Hematopoietic multipotent progenitor cell (in vitro differentiated cells): ENCODE results near the gene SNX21. TPM values are rescaled to one million over a fixed set of nuclear protein-coding genes. Genes with fewer than 3 reads are reported as not detected.
A peak's percentile ranks its signal among the peaks of the same experiment; 100 is the strongest.
"Not testable (repeated sequence)": the region's sequence is repeated elsewhere in the genome, so short reads cannot be mapped to it uniquely, and the experiment has no call there.

Source experiments
- DNase-seq, 3 donors: peaks; one replicate each; pipeline ENCODE4 v3.0.0-alpha.2; 2011 to 2015; ENCODE audit warnings: low read depth in 2 of 3, low spot score in 2 of 3
- total RNA-seq: library from RNA; depleted of rRNA; stranded (reverse); fragments of >200 nt; gene quantifications from one replicate; pipeline ENCODE4 v1.2.3, GENCODE V29; 2012

Gene SNX21
- total RNA-seq, 1 donor = 10.5 TPM

DNA sequence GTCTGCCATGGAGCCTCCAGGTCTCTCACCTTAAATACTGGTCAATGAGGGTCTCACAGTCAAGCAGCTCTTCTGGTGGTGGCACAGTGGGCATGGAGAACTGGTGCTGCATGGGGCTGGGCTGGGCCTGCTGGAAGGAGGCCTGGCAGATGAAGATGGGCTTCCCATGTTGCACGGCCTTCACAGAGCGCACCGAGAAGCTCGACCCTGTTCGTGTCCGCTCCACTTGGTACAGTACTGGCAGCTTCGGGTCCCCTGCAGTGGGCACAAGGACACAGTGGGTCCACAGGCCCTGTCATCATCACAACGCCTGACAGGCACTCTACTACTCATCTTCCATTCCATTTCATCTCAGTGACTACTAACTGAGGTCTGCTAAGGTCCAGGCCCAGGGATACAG, 14.8 kb downstream of the SNX21 start:
- no peak for DNase-seq

DNA sequence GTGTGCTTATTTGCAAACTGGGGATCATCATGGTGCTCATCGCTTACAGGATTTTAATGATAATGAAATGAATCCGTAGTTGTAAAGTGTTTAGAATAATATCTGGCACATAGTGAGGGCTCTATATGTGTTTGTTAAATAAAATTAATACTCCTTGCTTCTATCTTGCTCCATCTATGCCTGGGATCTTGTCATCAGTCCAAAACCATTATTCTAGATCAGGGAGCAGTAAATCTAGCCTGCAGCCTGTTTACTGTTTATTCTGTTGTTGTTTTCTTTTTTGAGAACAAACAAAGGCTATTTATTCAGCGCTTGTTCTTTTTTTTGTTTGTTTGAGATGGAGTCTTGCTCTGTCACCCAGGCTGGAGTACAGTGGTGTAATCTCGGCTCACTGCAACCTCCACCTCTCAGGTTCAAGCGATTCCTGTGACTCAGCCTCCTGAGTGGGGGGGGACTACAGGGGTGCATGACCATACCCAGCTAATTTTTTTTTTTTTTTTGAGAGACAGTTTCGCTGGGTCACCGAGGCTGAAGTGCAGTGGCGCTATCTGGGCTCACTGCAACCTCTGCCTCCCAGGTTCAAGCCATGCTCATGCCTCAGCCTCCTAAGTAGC, 15.5 kb downstream of the SNX21 start:
- no peak for DNase-seq

DNA sequence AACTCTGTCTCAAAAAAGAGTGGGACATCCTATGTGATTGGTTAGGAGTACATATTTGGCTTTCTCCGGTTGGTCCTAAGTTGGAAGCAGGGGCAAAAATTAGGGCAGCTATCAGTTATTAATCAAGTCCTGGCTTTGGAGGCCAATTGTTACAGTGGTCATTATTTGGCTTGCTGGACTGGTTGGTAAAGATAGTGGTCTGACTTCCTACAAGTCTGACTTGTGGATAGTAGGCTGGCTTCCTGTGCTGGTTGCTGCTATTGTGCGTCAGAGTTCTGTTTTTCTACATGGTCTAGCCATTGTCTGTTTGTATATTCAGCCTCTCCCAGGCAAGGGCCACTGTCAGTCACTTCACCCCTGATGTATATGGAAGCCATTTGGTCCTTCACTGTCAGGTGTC, 16.6 kb downstream of the SNX21 start:
- DNase-seq = no peak

DNA sequence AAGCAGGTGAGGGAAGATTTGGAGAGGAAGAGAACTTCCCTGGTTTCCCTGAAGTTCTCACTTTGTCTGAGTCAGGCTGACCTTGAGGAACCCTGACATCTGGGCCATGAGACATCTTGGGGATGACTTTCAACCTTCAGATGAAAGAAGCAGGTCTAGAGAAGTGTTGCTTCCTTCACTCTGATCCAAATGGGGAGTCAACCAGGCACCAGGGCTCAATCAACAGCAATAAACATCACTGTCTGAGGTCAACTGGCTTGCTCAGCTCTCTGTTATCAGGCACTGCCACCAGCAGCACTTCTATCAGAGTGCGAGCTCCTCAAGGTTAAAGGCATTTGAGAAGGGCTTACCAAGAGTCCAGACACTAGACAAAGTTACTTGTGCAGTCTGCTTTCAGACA, 17.3 kb downstream of the SNX21 start:
- DNase-seq = no peak

DNA sequence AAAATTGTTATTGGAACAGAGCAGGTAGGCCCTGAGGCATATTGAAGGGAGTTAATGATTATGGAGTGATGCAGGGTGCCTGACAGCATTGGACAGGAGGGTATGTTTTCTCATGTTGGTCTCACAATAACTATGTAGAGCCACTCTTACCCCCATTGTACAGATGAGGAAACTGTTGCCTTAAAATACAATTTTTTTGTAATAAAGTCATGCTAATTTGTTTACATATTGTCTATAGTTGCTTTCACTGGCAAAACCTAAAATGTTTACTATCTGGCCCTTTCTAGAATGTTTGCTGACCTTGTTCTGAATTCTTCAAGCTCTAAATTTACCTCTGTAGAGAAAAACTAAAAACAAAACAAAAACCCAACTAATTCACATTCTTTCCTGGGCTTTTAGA, 17.9 kb downstream of the SNX21 start:
- no peak for DNase-seq

- no peak for DNase-seq
These were observed 18.7 kb downstream of the SNX21 start for GRCh38 chr20:45852326-45852725.

- DNase-seq = no peak
These were observed 19.9 kb downstream of the SNX21 start for GRCh38 chr20:45853484-45853883.

- peak; percentile 86 to 100 (median 100) for DNase-seq
These were observed 23.7 kb downstream of the SNX21 start, which contains the start of the genes ACOT8 and ZSWIM3 for GRCh38 chr20:45857114-45857881. ACOT8 (minus strand) TSS chr20:45857392; CDS start chr20:45857315, 77 bp downstream. ZSWIM3 (plus strand) TSS chr20:45857614; CDS start chr20:45857826, 212 bp downstream.

DNA sequence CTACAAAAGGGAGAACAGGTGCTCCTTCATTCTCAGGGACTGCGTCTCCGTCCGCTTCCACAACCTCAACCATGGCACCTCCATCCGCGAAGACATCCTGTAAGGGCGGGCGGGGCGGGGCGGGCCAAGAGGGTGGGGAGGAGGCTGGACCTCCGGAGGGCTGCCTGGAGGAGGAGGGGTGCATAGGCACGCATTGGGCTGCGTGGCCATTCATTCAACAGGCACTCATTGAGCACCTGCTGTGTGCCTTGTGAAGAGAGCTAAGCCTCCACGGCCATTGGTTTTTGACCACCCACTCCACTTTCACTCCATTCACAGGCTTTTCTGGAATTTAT, 24.2 kb downstream of the SNX21 start:
- no peak for DNase-seq

DNA sequence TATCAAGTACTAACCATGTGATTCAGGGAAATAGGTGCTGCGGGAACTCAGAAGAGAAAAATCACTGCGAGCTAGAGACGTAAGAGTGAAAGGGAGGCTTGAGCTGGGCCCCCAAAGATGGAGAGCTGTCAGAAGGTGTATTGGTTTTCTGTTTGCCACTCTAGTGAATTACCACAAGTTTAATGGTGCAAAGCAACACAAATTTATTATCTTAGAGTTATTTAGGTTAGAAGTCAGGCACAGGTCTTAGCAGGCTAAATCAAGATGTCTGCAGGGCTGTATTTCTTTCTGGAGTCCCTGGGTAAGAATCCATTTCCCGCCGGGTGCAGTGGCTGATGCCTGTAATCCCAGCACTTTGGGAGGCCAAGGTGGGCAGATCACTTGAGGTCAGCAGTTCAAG, 26.3 kb downstream of the SNX21 start:
- DNase-seq = no peak

DNA sequence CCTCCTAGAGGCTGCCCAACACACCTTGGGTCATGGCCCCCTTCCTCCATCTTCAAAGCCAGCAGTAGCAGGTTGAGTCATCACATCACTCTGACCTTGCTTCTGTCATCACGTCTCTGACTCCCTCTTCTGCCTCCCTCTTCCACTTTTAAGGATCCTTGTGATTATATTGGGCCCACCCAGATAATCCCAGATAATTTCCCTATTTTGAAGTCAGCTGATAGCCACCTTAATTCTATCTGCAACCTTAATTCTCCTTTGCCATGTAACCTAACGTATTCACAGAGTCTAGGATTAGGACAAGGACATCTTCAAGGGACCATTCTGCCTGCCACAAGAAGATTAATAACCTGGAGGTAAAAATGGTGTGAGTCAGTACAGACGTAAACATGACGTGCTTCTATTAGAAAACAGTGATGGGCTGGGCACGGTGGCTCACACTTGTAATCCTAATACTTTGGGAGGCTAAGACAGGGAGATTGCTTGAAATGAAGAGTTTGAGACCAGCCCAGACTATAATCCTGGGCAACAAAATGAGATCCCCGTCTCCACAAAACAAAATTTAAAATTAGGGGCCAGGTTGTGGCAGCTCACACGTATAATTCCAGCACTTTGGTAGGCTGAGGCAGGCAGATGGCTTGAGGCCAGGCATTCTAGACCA, 27.1 kb downstream of the SNX21 start:
- no peak for DNase-seq

GRCh38 chr20:45861221-45862075, 27.8 kb downstream of the SNX21 start:
- DNase-seq = peak in 1 of 3 donors; percentile 22

GRCh38 chr20:45863543-45864470, 30.2 kb downstream of the SNX21 start:
- DNase-seq = no peak

DNA sequence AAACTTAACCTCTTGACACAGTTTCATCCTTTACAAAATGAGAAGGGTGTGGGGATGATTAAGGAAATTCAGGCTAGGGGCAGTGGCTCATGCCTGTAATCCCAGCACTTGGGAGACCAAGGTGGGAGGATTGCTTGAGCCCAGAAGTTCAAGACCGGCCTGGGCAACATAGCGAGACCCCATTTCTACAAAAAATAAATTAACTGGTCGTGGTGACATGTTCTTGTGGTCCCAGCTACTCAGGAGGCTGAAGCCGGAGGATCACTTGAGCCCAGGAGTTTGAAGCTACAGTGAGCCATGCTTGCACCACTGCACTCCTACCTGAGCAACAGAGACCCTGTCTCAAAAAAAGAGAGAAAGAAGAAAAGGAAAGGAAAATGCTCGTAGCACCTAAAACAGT, 32.9 kb downstream of the SNX21 start:
- DNase-seq = no peak

DNA sequence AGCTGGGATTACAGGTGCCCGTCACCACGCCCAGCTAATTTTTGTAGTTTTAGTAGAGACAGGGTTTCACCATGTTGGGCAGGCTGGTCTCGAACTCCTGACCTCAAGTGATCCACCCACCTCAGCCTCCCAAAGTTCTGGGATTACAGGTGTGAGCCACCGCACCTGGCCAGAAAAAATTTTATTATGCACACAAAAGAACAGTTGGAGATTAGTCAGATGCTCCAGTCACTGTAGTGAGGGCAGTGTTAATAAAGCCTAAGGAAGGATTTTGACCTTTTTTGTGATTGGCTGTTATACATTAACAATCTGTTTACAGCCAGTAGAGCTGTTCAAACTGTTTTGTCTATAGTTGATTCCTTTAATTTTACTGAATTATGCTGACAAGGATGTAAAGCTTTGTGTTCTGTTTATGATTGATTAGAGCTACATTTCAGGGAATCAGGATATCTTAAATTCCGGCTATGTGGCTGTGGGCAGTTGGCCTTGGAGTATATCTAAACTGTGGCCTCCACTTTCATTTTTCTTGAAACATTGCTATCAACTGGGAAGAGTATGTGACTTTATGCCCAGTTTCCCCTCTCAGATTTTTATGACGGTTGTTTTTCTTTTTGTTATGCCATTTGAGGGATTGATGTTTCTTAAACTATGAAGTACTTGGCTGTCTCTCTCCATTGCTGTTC, 33.7 kb downstream of the SNX21 start:
- no peak for DNase-seq

GRCh38 chr20:45867819-45868176, 34.2 kb downstream of the SNX21 start:
- DNase-seq = no peak

- DNase-seq = no peak
These were observed 39.0 kb downstream of the SNX21 start for GRCh38 chr20:45872626-45873025.

- DNase-seq = no peak
These were observed 40.0 kb downstream of the SNX21 start for GRCh38 chr20:45873409-45874103.

DNA sequence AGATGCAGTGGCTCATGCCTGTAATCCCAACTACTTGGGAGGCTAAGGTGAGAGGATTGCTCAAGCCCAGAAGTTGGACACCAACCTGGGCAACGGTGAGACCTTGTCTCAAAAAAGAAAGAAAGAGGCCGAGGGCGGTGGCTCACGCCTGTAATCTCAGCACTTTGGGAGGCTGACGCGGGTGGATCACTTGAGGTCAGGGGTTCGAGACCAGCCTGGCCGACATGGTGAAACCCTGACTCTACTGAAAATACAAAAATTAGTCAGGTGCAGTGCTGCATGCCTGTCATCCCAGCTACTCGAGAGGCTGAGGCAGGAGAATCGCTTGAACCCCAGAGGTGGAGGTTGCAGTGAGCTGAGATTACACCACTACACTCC, 40.5 kb downstream of the SNX21 start:
- DNase-seq = not testable (repeated sequence)
